OCI-LY1 (cell line): ENCODE results near the gene LRIG3.

Source experiments
- H2AFZ ChIP-seq: fragments of 200-600 bp; sonication (generic), shearing (Covaris generic); 2 replicates; pipeline ENCODE4 v1.6.0; 2014; ENCODE audit warnings: antibody characterized with exemption, mild to moderate bottlenecking, low read length
- H3F3A ChIP-seq: fragments of 200-600 bp; sonication (generic), shearing (Covaris generic); 2 replicates; pipeline ENCODE4 v1.6.0; 2014; ENCODE audit warnings: mild to moderate bottlenecking, antibody characterized with exemption, low read length, moderate library complexity; ENCODE audit not compliant: insufficient read depth
- H3K27ac ChIP-seq: fragments of 200-600 bp; sonication (generic); 2 replicates; pipeline ENCODE4 v1.5.1; 2014; ENCODE audit warnings: low read length, mixed run types, mild to moderate bottlenecking, low read depth; ENCODE audit not compliant: poor library complexity, severe bottlenecking
- H3K27me3 ChIP-seq: fragments of 200-600 bp; sonication (generic); 2 replicates; pipeline ENCODE4 v1.6.0; 2014; ENCODE audit warnings: antibody characterized with exemption, mild to moderate bottlenecking, low read length, moderate library complexity; ENCODE audit not compliant: insufficient read depth
- H3K36me3 ChIP-seq: fragments of 200-600 bp; sonication (generic); 2 replicates; pipeline ENCODE4 v1.6.1; 2014; ENCODE audit warnings: mild to moderate bottlenecking, antibody characterized with exemption, low read length, moderate library complexity, mixed read lengths; ENCODE audit not compliant: insufficient read depth
- H3K4me1 ChIP-seq: fragments of 200-600 bp; sonication (generic); 2 replicates; pipeline ENCODE4 v1.5.1; 2014; ENCODE audit warnings: mild to moderate bottlenecking, low read length, moderate library complexity; ENCODE audit not compliant: insufficient read depth, severe bottlenecking
- H3K4me2 ChIP-seq: fragments of 200-600 bp; sonication (generic), shearing (Covaris generic); 2 replicates; pipeline ENCODE4 v1.6.1; 2014; ENCODE audit warnings: low read length
- H3K4me3 ChIP-seq: fragments of 200-600 bp; sonication (generic); 2 replicates; pipeline ENCODE4 v1.5.1; 2014; ENCODE audit warnings: low read length, low read depth, mild to moderate bottlenecking, mixed read lengths; ENCODE audit not compliant: poor library complexity, severe bottlenecking
- H3K79me2 ChIP-seq: fragments of 200-600 bp; shearing (Covaris generic); 2 replicates; pipeline ENCODE4 v1.6.1; 2016; ENCODE audit warnings: mixed run types, low read length, mixed read lengths; ENCODE audit not compliant: insufficient read depth
- H3K9ac ChIP-seq: fragments of 200-600 bp; sonication (generic), shearing (Covaris generic); 2 replicates; pipeline ENCODE4 v1.6.1; 2014; ENCODE audit warnings: mild to moderate bottlenecking, low read length, mixed read lengths
- H3K9me2 ChIP-seq: fragments of 200-600 bp; sonication (generic), shearing (Covaris generic); 2 replicates; pipeline ENCODE4 v1.6.1; 2014; ENCODE audit warnings: low read depth, mild to moderate bottlenecking, low read length, mixed read lengths
- H3K9me3 ChIP-seq: fragments of 200-600 bp; shearing (Covaris generic); 2 replicates; pipeline ENCODE4 v1.6.1; 2014; ENCODE audit warnings: low read length, mixed read lengths
- H4K20me1 ChIP-seq: fragments of 200-600 bp; sonication (generic), shearing (Covaris generic); 2 replicates; pipeline ENCODE4 v1.6.0; 2016; ENCODE audit warnings: mild to moderate bottlenecking, low read length; ENCODE audit not compliant: insufficient read depth
- EZH2 ChIP-seq: fragments of 200-600 bp; sonication (generic), shearing (Covaris generic); IDR thresholded peaks from 2 replicates; pipeline ENCODE4 v1.8.0; 2017; ENCODE audit warnings: borderline replicate concordance, mixed run types, mild to moderate bottlenecking, antibody characterized with exemption, low read length, moderate library complexity, mixed read lengths
- TF ChIP-seq, protein P1 (sequence below): fragments of 200-600 bp; sonication (generic), shearing (Covaris generic); IDR thresholded peaks from 2 replicates; pipeline ENCODE4 v1.5.1; 2017; ENCODE audit warnings: mild to moderate bottlenecking, antibody characterized with exemption, low read length, moderate library complexity, mixed read lengths

LRIG3 gene

DNA sequence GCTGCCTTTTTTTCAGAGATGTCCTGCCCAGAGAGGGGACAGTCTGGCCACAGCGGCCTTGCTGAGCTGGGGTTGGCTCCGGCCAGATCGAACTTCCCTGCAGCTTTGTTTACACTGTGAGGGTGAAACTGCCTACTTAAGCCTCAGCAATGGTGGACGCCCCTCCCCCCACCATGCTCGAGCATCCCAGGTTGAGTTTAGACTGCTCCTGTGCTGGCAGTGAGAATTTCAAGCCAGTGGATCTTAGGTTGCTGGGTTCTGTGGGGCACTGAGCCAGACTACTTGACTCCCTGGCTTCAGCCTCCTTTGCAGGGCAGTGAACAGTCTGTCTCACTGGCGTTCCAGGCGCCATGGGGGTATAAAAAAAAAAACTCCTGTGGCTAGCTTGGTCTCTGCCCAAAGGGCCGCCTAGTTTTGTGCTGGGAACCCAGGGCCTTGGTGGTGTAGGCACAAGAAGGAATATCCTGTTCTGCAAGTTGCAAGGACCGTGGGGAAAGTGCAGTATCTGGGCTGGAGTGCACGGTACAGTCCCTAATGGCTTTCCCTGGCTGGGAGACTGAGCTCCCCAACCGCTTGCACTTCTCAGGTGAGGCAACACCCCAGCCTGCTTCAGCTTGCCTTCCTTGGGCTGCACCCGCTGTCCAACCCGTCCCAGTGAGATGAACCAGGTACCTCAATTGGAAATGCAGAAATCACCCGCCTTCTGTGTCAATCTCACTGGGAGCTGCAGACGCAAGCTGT lies 79.1 kb downstream of the LRIG3 start:
- TF ChIP-seq, protein P1, sequence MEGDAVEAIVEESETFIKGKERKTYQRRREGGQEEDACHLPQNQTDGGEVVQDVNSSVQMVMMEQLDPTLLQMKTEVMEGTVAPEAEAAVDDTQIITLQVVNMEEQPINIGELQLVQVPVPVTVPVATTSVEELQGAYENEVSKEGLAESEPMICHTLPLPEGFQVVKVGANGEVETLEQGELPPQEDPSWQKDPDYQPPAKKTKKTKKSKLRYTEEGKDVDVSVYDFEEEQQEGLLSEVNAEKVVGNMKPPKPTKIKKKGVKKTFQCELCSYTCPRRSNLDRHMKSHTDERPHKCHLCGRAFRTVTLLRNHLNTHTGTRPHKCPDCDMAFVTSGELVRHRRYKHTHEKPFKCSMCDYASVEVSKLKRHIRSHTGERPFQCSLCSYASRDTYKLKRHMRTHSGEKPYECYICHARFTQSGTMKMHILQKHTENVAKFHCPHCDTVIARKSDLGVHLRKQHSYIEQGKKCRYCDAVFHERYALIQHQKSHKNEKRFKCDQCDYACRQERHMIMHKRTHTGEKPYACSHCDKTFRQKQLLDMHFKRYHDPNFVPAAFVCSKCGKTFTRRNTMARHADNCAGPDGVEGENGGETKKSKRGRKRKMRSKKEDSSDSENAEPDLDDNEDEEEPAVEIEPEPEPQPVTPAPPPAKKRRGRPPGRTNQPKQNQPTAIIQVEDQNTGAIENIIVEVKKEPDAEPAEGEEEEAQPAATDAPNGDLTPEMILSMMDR = no peak
- TF ChIP-seq EZH2 = no peak
- H3K9me3 ChIP-seq = no peaks in the 10 kb centered on the region
- no peak overlapping the region for H3K27ac ChIP-seq
- no peak overlapping the region for H3K9ac ChIP-seq
- no peaks in the 10 kb centered on the region for H3K79me2 ChIP-seq
- no peak overlapping the region for H3K4me3 ChIP-seq
- no peaks in the 10 kb centered on the region for H3K36me3 ChIP-seq
- no peaks in the 10 kb centered on the region for H4K20me1 ChIP-seq
- H3K4me1 ChIP-seq = no peaks in the 10 kb centered on the region
- no peak overlapping the region for H2AFZ ChIP-seq
- H3K9me2 ChIP-seq = no peaks in the 10 kb centered on the region
- H3F3A ChIP-seq = no peaks in the 10 kb centered on the region
- H3K27me3 ChIP-seq = no peaks in the 10 kb centered on the region
- no peak overlapping the region for H3K4me2 ChIP-seq

DNA sequence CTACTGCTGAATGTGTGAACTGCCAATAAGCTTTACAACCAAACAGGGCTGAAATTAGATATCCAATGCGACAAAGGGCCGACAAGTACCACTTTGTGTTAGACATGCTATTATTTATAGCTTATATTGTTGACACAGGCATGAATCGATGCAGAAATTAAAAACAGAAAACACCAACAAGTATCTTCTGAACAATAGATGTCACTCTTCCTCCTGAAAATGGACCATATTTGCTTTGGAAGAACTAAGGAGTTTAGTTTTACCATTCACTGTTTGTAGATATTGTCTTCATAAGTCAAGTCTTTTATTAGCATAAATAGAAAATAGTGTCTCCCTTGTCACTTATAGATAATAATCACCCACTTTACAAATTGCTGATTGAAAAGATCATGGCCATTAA lies 86.5 kb downstream of the LRIG3 start:
- H3F3A ChIP-seq = no peaks in the 10 kb centered on the region

DNA sequence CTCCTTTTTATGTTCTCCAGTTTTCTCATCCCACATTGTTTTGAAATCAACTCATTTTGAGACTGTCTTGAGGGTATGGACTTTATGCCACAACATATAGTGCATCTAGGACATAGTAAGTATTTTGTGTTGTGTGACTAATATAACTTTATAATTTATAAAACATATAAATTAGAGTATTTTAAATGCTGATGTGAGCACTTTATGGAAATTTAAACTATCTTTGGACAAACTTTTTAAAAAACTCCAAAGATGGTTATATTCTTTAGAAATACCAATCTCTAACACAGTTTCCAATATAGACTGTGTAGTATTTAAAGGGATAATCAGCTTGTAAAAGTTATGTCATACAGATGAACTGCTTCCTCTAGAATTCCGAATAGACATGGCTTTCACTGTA lies 87.4 kb downstream of the LRIG3 start:
- Histone ChIP-seq H3K36me3 (no peaks in the 10 kb centered on the region), H3K9ac (no peak overlapping the region), H3K9me3 (no peaks in the 10 kb centered on the region), H3K27ac (no peak overlapping the region), H4K20me1 (no peaks in the 10 kb centered on the region), H3K4me2 (no peak overlapping the region), H3K9me2 (no peaks in the 10 kb centered on the region), H3K27me3 (no peaks in the 10 kb centered on the region), H3K4me1 (no peaks in the 10 kb centered on the region), H3F3A (no peaks in the 10 kb centered on the region), H3K79me2 (no peaks in the 10 kb centered on the region), H3K4me3 (no peak overlapping the region), H2AFZ (no peak overlapping the region)
- TF ChIP-seq EZH2 = no peak
- TF ChIP-seq, protein P1 = no peak

More for the DNA sequence above, 86.5 kb downstream of the LRIG3 start:
- H3K9ac ChIP-seq = no peak overlapping the region
- no peak overlapping the region for H3K27ac ChIP-seq
- H3K4me2 ChIP-seq = no peak overlapping the region
- no peaks in the 10 kb centered on the region for H3K9me2 ChIP-seq
- TF ChIP-seq, protein P1 = no peak
- no peak for TF ChIP-seq EZH2
- H3K27me3 ChIP-seq = no peaks in the 10 kb centered on the region
- H4K20me1 ChIP-seq = no peaks in the 10 kb centered on the region
- no peaks in the 10 kb centered on the region for H3K36me3 ChIP-seq
- H3K79me2 ChIP-seq = no peaks in the 10 kb centered on the region
- H3K4me3 ChIP-seq = no peak overlapping the region
- H3K4me1 ChIP-seq = no peaks in the 10 kb centered on the region
- no peak overlapping the region for H2AFZ ChIP-seq
- H3K9me3 ChIP-seq = no peaks in the 10 kb centered on the region
